Embryonic facial prominence (tissue), 1 donor: Measurements from ENCODE around the gene TACR1.
A peak's percentile ranks its signal among the peaks of the same experiment; 100 is the strongest.
"Not testable (repeated sequence)": the region's sequence is repeated elsewhere in the genome, so short reads cannot be mapped to it uniquely, and the experiment has no call there.

ENCODE experiments used
- DNase-seq: peaks from one replicate; pipeline ENCODE4 v3.0.0-alpha.2; 2016; ENCODE audit errors: extremely low spot score

The TACR1 gene, protein sequence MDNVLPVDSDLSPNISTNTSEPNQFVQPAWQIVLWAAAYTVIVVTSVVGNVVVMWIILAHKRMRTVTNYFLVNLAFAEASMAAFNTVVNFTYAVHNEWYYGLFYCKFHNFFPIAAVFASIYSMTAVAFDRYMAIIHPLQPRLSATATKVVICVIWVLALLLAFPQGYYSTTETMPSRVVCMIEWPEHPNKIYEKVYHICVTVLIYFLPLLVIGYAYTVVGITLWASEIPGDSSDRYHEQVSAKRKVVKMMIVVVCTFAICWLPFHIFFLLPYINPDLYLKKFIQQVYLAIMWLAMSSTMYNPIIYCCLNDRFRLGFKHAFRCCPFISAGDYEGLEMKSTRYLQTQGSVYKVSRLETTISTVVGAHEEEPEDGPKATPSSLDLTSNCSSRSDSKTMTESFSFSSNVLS

DNA sequence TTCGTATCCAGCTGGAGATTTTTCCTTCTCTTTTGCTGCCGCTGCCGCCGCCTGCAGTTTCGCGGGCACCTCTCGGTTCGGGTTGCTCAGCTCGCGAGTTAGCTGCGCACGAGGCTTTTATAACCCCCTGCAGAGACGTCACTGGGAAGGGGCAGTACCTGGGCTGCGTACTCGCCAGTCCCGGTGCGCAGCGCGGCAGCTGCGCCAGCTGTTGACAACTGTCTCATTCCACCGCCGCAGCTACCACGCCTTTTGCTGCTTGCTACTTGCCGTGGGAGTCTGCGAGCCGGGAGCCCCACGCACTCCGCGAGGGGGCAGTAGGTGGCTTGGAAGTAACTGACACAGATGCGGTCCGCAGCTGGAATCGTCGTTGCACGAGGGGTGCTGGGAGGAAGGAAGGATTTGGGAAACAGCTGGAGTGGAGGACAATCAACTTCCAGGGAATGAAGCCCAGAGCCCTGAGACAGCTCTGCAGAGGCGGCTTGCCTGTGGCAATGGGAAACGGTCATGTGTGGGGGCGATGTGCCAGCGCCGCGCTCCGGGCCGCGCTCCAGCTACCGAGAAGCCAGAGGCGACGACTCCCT is at the start of gene TACR1:
Gene TACR1 (minus strand): TSS at position 93 of the 584 bp plus-strand sequence. CDS start 586 bp downstream, outside the sequence.
- DNase-seq, result peak; percentile 34

DNA sequence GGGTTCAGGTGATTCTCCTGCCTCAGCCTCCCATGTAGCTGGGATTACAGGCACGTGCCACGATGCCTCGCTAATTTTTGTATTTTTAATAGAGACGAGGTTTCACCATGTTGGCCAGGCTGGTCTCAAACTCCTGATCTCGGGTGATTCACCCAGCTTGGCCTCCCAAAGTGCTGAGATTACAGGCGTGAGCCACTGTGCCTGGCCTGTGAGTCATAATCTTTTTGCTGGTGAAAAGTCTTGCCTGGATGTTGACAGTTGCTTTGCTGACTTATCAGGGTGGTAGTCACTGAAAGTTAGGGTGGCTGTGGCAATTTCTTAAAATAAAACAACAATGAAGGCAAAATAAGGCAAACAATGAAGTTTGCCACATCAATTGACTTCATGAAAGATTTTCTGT is 49.3 kb upstream of the TACR1 start:
- not testable (repeated sequence) for DNase-seq

- no peak for DNase-seq
Measured at GRCh38 chr2:75246441-75247167, 47.3 kb upstream of the TACR1 start.

- no peak for DNase-seq
Measured at GRCh38 chr2:75243219-75243618, 43.9 kb upstream of the TACR1 start.

- no peak for DNase-seq
Measured at GRCh38 chr2:75241696-75242095, 42.4 kb upstream of the TACR1 start.

GRCh38 chr2:75238670-75239330 is 39.5 kb upstream of the TACR1 start:
- no peak for DNase-seq

GRCh38 chr2:75237296-75237695 is 38.0 kb upstream of the TACR1 start:
- DNase-seq, result no peak

DNA sequence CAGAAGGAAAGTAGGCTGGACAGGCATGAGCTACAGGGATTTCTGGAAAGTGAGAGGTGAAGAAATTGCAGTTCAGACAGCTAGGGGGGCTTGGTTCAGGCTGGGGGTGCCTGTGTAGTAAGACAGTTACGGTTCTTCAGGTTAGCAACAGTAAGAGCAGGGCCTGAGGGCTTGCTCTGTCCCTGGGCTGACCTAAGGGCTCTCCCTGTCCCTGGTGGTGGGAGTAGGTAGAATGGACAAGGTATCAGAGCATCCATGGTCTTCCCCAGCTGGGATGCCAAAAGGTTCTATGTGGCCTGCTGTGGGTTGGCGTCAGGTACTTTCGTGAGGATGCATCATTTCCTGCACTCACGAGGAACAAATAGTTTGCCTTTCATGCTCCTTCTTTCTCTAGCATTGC is 34.6 kb upstream of the TACR1 start:
- DNase-seq, result no peak

GRCh38 chr2:75226617-75227016 is 27.3 kb upstream of the TACR1 start:
- no peak for DNase-seq

GRCh38 chr2:75226099-75226498 is 26.8 kb upstream of the TACR1 start:
- no peak for DNase-seq

GRCh38 chr2:75224636-75225094 is 25.3 kb upstream of the TACR1 start:
- DNase-seq, result no peak

DNA sequence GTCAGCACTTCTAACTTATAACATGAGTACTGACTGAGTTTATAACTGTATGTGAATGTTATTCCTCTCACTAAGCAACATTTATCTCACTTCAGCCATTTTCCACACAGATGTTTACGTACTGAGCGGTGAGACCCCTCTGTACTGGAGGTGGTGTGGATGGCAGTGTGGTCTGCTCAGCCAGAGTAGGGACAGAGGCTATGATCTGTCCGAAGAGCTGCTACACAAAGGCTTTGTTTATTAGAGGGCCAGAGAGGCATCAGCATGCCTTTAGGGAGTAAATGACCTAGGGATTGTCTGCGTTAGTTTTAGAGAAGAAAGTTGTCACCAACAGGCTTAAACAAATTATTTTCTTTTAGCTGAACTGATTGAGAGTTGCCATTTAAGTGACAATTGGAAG is 23.2 kb upstream of the TACR1 start:
- no peak for DNase-seq

DNA sequence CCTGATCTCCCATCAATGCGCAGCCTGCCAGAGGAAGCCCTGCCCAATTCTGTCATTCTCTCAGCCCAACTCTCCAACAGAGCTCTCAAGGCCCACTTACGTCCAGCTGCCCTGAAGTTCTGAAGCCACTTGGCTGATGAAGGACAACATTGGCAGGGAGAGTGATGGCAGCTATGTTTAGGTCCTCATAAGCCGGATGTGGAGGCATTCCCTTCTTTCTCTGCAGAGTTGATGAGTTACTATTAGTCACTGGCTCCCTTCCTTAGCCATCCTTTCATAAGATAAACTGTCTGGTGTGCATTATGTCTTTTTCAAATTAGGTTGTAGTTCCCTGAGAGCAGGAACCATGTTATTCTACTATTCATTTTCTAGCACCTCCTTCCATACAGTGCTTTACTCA is 22.5 kb upstream of the TACR1 start:
- no peak for DNase-seq

- not testable (repeated sequence) for DNase-seq
Measured at GRCh38 chr2:75219213-75219612, 19.9 kb upstream of the TACR1 start.

DNA sequence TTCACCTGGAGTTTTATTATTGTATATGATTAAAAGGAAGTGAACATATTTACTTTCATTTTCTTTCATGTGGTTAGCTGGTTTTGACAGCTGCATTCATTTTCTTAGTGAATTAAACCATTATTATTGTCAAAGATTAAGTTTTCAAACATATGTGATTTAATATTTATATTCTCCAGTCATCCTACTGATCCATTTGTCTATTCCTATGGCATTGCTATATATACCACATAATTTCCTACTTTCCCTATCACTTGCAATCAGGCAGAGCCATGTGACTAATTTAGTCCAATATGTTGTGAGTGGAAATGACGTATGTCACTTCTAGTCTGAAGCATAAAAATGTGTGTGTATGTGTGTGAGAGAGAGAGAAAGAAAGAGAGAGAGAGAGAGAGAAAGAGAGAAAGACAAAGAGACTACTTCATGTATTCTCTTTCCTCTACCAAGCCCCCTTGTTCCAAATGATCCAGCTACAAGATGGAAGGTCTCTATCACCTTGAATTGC is 12.0 kb upstream of the TACR1 start:
- DNase-seq, result no peak

GRCh38 chr2:75210409-75210808 is 11.1 kb upstream of the TACR1 start:
- DNase-seq, result no peak

GRCh38 chr2:75208738-75209137 is 9.4 kb upstream of the TACR1 start:
- DNase-seq, result no peak

DNA sequence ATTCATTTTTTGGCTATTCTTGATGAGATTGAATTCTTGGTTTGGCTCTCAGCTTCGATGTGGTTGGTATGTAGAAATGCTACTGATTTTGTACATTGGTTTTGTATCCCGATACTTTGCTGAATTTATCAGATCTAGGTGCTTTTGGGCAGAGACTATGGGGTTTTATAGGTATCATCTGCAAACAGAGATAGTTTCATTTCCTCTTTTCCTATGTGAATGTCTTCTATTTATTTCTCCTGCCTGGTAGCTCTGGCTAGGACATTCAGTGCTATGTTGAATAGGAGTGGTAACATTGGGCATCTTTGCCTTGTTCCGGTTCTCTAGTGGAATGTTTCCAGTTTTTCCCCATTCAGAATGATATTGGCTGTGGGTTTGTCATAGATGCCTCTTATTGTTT is 5.5 kb upstream of the TACR1 start:
- no peak for DNase-seq

- no peak for DNase-seq
Measured at GRCh38 chr2:75202359-75202758, 3.0 kb upstream of the TACR1 start.

GRCh38 chr2:75200140-75201096 is 1.1 kb upstream of the TACR1 start:
- DNase-seq, result no peak
